G401 (cell line): ENCODE data around the gene SHISA2. TPM values are rescaled to one million over a fixed set of nuclear protein-coding genes. Genes with fewer than 3 reads are reported as not detected.

Experiments
- total RNA-seq: library from RNA; depleted of rRNA; stranded (reverse); fragments of >200 nt; shearing (Covaris generic); gene quantifications from 2 replicates; pipeline ENCODE4 v1.2.3, GENCODE V29; 2014; rRNA removed

SHISA2 gene
- total RNA-seq, 1 experiment from 2014 or later = not detected

Other genes with a start within 250 kb of the SHISA2 start
- gene RNF6, start 170.3 kb upstream of the SHISA2 start, total RNA-seq = 13.5 and 23.0 TPM in 2 replicates
- gene CDK8, start 202.1 kb upstream of the SHISA2 start, total RNA-seq = 27.2 and 29.0 TPM in 2 replicates